ENCODE results near the gene MYL5.
"Not testable (repeated sequence)": the region's sequence is repeated elsewhere in the genome, so short reads cannot be mapped to it uniquely, and the experiment has no call there.

Gene MYL5, protein sequence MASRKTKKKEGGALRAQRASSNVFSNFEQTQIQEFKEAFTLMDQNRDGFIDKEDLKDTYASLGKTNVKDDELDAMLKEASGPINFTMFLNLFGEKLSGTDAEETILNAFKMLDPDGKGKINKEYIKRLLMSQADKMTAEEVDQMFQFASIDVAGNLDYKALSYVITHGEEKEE

DNA sequence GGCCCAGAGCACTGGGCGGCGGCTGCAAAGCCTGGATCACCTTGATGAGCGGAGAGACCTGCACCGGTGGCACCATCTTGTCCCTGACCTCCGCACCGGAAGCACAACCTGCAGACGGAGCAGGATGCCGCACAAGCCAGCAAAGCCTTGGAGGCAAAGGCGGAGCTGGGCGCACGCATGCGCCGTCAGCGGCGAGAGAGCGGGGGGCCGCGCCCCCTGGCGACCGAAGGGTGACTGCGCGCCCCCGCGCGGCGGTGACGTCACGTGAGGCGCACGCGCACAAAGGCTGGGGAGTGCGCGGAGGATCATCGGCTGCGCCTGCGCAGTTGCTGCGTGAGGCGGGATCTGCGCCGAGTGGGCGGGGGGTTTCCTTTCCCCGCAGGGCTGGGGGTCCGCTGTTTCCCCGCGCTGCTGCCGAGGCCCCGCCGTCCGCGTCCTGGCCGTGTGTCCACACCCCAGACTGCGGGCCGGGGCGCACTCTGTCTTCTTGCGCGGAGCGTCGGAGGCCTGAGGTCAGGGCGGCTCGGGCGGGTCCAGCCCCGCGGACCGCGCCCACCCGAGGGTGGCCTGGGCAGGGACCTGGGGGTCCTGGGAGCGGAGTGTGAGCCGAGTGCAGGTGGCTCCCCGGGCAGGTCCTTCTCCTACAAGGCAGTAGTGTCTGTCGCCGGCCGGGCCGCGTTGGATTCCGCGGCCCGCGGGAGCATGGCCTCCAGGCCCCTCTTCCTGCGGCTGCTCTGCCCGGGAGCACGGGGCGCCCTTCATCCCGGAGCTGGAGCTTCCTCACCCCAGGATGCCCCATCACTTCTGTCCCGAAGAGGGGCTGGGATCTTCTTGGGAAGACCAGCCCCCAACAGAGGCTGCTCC lies at the start of gene MYL5, which contains the start of gene ATP5ME:
Gene MYL5 (plus strand): TSS at position 371 of the 864 bp plus-strand sequence. CDS start 3,485 bp downstream, outside the sequence.
Gene ATP5ME (minus strand): TSS at position 105 of the 864 bp plus-strand sequence. CDS start 29 bp downstream, at position 76.
- DNase-seq (ENCODE audit: low spot score), result peak; percentile 97

DNA sequence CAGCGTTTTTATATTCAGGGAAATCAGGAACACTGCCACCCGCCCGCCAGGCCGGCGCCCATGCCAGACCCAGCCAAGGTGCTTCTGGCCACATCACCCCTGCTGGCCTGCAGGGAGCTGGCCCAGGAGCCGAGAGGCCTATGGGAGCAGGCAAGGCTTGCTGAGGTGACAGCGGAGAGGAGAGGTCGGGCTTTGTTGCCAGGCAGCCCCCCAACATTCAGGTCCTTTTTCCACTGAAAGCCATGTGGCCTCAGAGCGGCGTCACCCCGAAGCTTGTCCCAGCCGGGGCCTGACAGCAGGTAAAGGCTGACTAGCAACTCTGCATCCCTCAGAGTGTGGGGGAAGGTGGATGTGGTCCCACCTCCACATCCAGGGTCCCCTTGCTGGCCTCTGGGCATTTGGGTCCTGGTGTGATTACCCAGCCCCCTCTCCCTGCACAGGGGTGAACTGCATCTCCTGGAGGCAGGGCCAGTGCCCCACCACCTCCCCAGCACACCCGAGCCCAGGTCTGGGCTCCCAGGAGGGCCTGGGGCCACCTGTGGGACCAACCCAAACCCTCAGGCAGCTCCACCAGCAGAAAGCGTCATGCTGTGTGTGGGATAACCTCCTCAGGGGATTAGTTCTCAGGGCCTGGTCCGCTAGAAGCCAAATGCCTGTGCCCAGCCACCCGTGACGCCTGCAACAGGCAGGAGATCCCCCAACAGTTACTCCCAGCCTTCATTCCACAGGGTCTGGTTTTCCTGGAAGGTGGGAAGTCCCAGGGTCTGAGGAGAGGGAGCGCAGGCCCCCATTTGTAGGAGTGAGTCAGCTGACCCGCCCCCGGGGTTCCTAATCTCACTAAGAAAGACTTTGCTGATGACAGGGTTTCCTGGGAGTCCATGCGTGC lies 49.4 kb upstream of the MYL5 start, which contains the start of gene PDE6B:
Gene PDE6B (plus strand): TSS at position 869 of the 886 bp plus-strand sequence. CDS start 54 bp downstream, outside the sequence.
- no peak for DNase-seq (ENCODE audit: low spot score)

DNA sequence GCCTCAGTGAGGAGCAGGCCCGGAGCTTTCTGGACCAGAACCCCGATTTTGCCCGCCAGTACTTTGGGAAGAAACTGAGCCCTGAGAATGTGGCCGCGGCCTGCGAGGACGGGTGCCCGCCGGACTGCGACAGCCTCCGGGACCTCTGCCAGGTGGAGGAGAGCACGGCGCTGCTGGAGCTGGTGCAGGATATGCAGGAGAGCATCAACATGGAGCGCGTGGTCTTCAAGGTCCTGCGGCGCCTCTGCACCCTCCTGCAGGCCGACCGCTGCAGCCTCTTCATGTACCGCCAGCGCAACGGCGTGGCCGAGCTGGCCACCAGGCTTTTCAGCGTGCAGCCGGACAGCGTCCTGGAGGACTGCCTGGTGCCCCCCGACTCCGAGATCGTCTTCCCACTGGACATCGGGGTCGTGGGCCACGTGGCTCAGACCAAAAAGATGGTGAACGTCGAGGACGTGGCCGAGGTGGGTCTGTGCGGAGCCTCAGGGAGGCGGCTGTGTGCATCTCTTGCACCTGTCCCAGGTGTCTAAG lies 48.6 kb upstream of the MYL5 start:
- DNase-seq (ENCODE audit: low spot score), result no peak

DNA sequence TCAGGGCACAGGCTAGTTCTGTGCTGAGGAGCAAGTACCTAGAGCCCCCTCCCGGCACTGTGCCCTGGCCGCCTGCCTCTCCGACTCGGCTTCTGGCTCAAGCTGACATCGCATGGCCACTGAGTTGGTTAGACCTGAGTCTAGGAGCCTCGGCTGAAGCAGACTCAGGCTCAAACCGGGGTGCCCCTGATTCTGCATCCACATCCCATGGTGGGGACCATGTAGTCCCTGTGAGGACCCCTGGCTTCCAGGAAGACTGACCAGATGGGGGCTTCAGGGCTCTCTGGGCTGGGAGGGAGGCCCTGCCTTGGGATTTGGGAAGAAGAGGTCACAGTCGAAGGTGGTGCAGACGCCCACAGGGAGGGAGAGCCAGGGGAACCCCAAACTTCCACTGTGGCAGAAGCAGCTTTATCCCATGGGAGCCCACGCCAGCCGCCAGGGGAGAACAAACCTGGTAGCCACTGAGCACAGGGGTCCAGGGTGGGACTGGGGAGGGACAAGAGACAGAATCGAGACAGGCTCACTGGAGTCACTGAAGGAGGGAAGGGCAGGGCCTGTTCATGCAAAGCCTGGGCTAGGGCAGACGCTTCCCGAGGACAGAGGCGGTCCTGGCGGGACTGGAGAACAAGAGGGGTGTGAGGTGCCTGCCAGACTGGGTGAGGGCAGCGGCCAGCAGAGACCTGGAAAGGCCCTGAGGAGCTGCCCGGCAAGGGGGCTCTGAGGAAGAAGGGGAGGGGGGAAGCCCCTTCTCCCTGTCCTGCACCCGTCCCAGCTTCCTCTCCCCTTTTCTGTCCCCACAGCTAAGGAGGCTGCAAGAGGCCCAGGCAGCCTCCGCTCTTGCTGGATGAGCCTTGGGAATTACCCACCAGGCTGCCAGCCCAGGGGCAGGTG lies 47.9 kb upstream of the MYL5 start:
- DNase-seq (ENCODE audit: low spot score), result no peak

DNA sequence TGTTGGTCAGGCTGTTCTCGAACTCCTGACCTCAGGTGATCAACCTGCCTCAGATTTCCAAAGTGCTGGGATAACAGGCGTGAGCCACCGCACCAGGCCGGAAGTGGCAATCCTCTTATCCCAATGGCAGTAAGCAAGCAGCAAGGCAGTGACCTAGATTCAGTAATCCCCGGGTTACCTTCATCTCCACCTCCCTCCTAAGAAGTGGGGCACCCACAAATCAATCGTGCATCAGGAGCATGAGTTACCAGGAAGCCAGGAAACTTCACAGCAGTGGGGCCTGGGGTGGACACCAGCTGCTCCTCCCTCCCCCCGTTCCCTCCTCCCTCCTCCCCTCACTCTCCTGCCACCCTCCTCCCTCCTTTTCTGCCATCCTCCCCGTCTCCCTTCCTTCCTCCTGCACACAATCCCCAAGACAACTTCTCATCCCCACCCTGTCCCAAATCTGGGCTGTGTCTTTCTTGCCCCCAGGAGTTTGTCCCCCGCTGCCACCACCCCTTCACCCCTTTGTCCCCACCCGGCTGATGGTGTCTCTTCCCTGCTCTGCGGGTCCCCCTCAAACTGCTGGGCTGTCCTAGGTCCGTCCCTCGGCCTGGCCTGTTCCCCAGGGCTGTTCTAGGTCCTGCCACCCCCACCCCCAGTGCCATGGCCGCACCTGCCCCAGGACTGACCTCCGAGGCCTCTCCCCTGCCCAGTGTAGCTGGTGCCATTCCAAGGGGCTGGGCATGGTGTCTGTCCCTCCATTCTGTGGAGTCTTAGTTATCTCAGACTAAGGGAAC lies 46.8 kb upstream of the MYL5 start:
- no peak for DNase-seq (ENCODE audit: low spot score)

DNA sequence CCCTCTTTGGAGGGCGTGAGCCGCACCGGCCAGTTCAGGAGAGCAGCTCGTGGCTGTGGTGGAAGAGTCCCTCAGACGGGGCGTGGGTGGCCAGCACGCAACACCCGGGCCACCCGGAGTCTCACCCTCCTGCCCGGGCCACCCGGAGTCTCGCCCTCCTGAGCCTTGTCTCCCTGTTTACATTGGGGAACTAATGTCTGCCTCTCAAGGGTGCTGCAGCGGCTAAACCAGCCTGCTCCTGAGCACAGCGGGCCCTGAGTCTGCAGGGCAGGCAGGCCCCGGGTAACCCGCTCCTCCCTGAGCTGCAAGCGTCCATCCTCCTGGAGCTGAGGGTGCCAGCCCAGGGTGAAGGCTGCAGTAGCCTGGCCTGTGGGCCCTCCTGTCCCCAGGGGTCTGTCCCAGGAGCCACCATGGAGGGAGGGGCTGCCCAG lies 46.0 kb upstream of the MYL5 start:
- DNase-seq (ENCODE audit: low spot score), result no peak

DNA sequence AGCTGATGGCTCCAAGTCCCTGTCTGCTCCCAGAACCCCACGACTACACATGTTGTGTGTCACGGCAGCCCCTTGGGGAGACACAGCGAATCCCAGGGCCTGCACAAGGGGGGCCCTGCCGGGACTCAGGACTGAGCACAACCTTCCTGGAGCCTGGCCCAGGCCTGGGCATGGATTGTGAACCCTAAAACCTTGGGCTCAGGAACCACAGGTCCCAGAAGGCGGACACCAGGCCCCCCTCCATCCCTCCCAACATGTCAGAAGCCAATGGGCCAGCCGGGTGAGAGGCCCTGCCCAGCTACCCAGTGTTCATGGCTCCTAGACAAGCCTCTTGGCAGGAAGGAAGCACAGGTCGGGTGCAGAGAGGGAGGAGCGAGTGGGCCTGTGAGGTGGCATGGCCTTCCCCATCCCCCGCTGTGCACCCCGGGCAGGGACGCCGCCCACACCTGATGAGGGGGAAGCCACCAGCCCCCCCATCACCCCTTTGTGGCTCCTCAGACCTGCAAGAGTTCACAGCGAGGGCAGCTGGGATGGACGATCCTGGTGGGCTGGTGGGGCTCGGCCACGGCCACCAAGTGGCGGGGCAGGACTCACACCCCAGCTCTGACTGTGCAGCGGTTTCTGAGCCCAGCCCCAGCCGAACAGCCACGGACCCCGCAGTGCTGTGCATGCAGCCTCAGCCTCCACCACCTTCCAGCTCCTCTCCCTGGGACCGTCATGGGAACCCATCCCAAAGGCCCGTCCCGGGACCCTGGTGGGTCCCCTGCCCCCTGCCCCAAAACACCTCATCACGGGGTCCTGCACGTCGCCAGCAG lies 45.3 kb upstream of the MYL5 start:
- DNase-seq (ENCODE audit: low spot score), result no peak

DNA sequence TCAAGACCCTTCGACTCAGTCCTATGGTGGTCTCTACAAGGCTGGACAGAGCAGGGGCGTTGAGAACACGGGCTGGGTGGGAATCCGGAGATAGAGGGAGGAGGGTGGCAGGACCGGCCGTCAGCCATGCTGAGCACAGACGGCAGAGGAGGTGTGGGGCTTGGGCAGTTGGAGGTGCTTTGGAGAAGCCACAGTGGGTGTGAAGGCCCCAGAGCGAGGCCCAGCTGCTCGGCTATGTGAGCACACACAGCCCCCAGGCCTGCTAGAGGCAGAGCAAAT lies 44.8 kb upstream of the MYL5 start:
- DNase-seq (ENCODE audit: low spot score), result no peak

DNA sequence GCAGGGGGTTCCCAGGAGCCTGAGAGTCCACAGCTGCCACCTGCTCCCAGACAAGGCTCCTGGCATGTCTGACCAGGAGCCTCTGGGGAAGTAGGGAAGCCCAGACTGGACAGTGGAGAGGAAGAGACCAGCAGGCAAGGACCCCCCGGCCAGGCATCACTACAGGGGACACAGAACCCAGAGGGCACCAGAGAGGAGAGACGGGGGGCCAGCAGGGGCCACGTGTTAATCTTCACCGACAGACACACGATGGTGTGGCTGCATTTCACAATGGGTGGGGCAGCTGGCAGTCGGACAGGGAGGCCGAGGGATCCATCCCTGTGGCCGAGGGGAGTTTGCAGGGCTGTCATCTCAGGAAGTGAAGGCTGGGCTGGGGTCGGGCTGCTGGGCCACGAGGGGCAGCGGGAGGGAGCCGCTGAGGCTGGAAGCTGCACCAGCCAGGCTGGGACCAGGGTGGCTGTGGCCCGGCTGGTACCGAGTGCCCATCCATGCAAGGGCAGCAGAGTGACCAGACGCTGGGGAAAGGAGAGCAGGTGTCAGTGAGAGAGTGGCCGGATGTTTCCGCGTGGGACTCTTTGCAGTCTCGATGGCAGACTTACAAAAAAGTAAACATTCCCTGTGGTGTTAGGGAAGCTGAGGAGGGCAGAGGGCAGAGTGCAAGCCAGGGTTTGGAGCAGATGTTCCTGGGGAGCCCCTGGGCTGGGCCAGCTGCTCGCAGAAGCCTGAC lies 44.3 kb upstream of the MYL5 start:
- DNase-seq (ENCODE audit: low spot score), result no peak

DNA sequence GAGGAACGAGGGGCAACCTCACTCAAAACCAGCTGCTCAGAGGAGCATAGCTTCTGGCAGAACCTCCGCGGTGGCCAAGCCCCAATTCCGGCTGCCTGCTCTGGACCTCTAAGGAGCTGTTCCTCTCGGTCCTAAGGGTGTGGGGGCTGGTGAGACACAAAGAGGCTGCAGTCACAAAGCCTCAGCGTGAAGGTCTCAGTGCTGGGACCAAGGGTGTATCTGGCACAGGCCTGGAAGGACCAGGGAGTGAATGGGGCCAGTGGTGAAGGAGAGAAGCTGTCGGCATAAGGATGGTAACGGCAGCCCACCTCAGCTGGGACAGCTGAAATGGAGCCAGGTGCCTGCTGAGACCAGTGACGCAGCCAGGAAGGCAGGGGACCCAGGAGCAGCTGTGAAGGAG lies 43.7 kb upstream of the MYL5 start:
- DNase-seq (ENCODE audit: low spot score), result no peak

DNA sequence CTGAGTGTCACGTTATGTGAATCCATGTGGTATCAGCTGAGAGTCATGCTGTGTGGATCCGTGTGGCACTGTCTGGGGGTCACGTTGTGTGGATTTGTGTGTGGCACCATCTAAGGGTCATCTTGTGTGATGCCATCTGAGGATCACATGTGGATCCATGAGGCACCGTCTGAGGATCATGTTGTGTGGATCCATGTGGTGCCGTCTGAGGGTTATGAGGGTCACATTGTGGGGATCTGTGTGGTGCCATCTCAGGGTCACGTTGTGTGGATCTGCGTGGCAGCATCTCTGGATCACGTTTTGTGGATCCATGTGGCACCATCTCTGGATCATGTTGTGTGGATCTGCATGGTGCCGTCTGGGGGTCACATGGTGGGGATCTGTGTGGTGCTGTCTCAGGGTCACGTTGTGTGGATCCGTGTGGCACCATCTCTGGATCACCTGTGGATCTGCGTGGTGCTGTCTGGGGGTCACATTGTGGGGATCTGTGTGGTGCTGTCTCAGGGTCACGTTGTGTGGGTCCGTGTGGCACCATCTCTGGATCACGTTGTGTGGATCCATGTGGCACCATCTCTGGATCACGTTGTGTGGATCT lies 42.0 kb upstream of the MYL5 start:
- no peak for DNase-seq (ENCODE audit: low spot score)

DNA sequence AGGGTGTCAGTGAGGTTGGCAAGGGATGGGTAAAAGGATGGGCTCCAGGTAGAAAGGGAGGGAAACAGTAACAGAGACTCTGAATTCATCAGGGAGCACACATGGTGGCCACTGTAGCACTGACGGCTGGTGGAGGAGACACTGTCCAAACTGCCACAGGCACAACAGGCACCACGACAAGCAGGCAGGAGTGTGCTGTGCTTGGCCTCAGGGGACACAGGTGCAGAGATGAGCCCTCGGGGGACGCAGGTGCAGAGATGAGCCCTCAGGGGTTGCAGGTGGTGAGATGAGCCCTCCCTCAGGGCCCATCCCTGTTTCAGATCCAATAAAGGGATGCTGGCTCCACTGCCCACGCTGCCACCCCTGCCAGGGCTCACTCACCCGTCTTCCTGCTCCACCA lies 41.4 kb upstream of the MYL5 start:
- DNase-seq (ENCODE audit: low spot score), result no peak

DNA sequence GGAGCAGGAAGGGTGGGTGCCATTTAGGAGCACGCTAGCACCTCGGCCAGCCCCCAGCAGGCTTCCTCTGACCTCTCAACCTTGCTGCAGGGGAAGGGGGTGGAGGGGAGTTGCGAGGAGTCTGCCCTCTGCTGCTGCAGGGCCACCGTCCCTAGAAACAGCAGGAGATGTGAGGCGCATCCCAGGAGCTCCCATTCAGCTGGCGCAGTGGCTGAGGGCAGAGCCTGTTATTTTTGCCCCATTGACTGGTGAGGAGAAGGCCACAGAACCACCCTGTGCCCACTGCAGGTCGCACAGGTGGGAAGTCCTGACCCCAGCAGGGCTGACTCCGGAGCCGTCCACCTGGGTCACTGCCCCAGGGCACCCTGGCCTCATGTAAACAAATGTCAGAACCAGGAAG lies 40.9 kb upstream of the MYL5 start:
- DNase-seq (ENCODE audit: low spot score), result no peak

DNA sequence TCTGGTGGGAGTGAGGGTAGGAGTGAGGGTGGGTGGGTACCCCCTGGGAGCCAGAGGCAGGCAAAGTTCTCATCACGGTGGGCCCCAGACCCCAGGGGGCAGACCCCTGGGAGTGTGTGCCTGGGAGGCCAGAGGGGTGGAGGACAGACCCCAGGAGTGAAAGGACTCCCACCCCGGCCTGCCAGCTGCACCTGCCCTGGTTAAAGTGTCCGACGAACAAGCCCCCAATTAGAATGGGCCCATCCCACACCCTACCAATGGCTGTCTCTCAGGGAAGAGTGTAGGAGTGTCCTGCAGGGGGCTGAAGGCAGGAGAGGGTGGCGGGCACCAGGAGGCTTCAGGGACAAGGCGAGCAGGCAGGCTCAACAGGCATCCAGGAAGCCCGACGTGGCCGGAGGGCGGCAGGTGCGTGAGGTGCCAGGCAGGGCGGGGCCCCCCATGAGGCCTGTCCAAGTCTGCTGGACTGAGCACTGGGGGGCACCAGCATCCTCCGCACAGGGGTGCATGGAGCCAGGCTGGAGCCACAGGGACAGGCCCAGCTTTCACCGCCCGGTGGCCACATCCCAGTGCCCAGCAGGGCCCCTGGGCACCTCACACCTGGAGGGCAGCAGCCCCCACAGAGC lies 40.3 kb upstream of the MYL5 start:
- no peak for DNase-seq (ENCODE audit: low spot score)

DNA sequence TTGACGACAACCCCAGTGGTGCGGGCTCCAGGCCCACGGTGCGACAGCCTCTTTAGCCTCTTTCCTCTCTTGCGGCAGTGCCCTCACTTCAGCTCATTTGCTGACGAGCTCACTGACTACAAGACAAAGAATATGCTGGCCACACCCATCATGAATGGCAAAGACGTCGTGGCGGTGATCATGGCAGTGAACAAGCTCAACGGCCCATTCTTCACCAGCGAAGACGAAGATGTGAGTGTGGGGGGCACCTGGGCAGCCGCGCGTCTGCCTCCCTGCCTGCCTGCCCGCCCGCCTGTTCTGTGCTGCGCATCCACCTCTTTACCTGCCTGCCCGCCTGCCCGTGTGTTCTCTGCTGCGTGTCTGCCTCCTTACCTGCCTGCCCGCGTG lies 39.8 kb upstream of the MYL5 start:
- DNase-seq (ENCODE audit: low spot score), result no peak

DNA sequence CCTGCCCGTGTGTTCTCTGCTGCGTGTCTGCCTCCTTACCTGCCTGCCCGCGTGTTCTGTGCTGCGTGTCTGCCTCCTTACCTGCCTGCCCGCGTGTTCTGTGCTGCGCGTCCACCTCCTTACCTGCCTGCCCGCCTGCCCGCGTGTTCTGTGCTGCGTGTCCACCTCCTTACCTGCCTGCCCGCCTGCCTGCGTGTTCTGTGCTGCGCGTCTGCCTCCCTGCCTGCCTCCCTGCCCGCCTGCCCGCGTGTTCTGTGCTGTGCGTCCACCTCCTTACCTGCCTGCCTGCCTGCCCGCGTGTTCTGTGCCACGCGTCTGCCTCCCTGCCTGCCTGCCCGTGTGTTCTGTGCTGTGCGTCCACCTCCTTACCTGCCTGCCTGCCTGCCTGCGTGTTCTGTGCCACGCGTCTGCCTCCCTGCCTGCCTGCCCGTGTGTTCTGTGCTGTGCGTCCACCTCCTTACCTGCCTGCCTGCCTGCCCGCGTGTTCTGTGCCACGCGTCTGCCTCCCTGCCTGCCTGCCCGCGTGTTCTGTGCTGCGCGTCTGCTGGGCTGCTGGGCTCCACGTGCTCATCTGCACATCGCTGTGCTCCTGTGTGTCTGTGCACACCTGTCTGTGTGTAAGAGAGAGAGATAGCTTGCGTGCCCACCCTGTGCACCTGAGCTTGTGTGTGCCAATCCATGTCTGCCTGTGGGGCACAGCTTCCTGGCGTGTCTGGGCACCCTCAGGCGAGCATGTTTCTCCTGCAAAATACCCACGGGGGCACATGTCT lies 39.1 kb upstream of the MYL5 start:
- DNase-seq (ENCODE audit: low spot score), result not testable (repeated sequence)

Measured in activated CD4-positive, alpha-beta T cell treated with anti-CD3 and anti-CD28 coated beads, Interleukin-2, Interleukin-4, amounts not matched to agents 100 ng/mL and 50 ng/mL, durations not matched to agents 16 hours and 8 hours (primary cell).